ENCODE measurements around the gene ARTN.

ARTN gene

GRCh38 chr1:43975249-43975961 is 41.8 kb downstream of the ARTN start:
- peak overlapping the region; percentile 75; the same call in 1 of the 2 replicates for H3K9ac ChIP-seq
- no peaks in the 10 kb centered on the region for H3K27me3 ChIP-seq (ENCODE audit: insufficient read depth, low read depth)
- H2AFZ ChIP-seq (ENCODE audit: low read depth): 0 out of 2 replicates have a peak overlapping the region, but pooled peaks have one; percentile 74
- H4K20me1 ChIP-seq (ENCODE audit: insufficient read depth): no peaks in the 10 kb centered on the region
- peaks cover 46% of the 10 kb centered on the region for H3K4me1 ChIP-seq (ENCODE audit: low read depth, poor library complexity, severe bottlenecking)
- H3K36me3 ChIP-seq (ENCODE audit: insufficient read depth): no peaks in the 10 kb centered on the region
- peaks cover 50% of the 10 kb centered on the region for H3K79me2 ChIP-seq (ENCODE audit: insufficient read depth, low read depth)
- H3K27ac ChIP-seq: peak overlapping the region; percentile 63
- no peak overlapping the region for H3K4me3 ChIP-seq (IDR thresholded peaks at IDR 0.05; ENCODE audit: insufficient read depth, low read depth, low read length)
- peak overlapping the region; percentile 97 for H3K4me2 ChIP-seq
- TF ChIP-seq CTCF (conservative IDR thresholded peaks at IDR 0.05; ENCODE audit: low read depth, low read length): no peak

- Histone ChIP-seq H3K4me2 (peak overlapping the region; percentile 97), H3K27me3 (ENCODE audit: insufficient read depth, low read depth) (no peaks in the 10 kb centered on the region), H3K4me3 (IDR thresholded peaks at IDR 0.05; ENCODE audit: insufficient read depth, low read depth, low read length) (no peak overlapping the region), H3K79me2 (ENCODE audit: insufficient read depth, low read depth) (peaks cover 49% of the 10 kb centered on the region), H3K27ac (no peak overlapping the region), H4K20me1 (ENCODE audit: insufficient read depth) (no peaks in the 10 kb centered on the region), H3K36me3 (ENCODE audit: insufficient read depth) (no peaks in the 10 kb centered on the region), H3K9ac (peak overlapping the region; percentile 75; the same call in 1 of the 2 replicates), H2AFZ (ENCODE audit: low read depth) (no peak overlapping the region), H3K4me1 (ENCODE audit: low read depth, poor library complexity, severe bottlenecking) (peaks cover 45% of the 10 kb centered on the region)
- no peak; the same call in 1 of the 2 replicates for TF ChIP-seq CTCF (conservative IDR thresholded peaks at IDR 0.05; ENCODE audit: low read depth, low read length)
These were observed 42.4 kb downstream of the ARTN start for GRCh38 chr1:43976045-43976444.

- TF ChIP-seq CTCF (conservative IDR thresholded peaks at IDR 0.05; ENCODE audit: low read depth, low read length): no peak
- no peak overlapping the region for H3K4me3 ChIP-seq (IDR thresholded peaks at IDR 0.05; ENCODE audit: insufficient read depth, low read depth, low read length)
These were observed 43.3 kb downstream of the ARTN start for GRCh38 chr1:43976890-43977289.

DNA sequence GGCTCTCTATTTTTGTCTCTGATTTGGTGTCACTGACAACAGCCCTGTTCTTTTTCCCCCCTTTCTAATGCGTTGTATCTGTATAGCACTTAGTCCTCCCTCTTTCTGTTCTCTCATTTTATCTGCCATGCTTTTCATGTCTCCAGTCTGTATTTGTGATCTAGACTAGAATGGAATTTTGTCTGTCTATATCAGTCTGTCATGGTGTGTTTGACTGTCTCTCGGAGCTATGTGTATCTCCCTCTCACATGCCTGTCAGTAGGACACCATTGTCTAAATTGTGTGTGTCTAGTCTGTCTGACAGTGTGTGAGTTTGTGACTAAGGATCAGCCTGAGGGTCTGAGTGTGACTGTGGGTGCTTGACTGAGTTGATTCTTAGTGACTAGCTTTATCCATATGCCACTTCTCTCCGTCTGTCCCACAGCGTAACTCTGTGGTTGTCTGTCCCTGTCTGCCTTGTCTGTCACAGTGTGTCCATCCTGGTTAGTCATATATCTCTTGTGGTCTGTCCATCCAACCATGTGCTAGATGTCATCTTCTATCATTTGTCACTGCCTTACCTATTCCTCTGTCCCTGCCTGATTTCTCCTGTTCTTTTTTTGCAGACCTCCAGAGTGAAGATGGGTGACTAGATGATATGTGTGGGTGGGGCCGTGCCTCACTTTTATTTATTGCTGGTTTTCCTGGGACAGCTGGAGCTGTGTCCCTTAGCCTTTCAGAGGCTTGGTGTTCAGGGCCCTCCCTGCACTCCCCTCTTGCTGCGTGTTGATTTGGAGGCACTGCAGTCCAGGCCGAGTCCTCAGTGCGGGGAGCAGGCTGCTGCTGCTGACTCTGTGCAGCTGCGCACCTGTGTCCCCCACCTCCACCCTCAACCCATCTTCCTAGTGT is 44.0 kb downstream of the ARTN start:
- Histone ChIP-seq H3K9ac (no peak overlapping the region), H3K4me3 (IDR thresholded peaks at IDR 0.05; ENCODE audit: insufficient read depth, low read depth, low read length) (no peak overlapping the region), H3K36me3 (ENCODE audit: insufficient read depth) (no peaks in the 10 kb centered on the region), H3K27ac (no peak overlapping the region), H3K79me2 (ENCODE audit: insufficient read depth, low read depth) (peaks cover 44% of the 10 kb centered on the region), H3K4me2 (peak overlapping the region; percentile 95; the same call in 1 of the 2 replicates), H3K27me3 (ENCODE audit: insufficient read depth, low read depth) (no peaks in the 10 kb centered on the region), H2AFZ (ENCODE audit: low read depth) (no peak overlapping the region), H3K4me1 (ENCODE audit: low read depth, poor library complexity, severe bottlenecking) (peaks cover 43% of the 10 kb centered on the region), H4K20me1 (ENCODE audit: insufficient read depth) (no peaks in the 10 kb centered on the region)
- no peak for TF ChIP-seq CTCF (conservative IDR thresholded peaks at IDR 0.05; ENCODE audit: low read depth, low read length)

More at GRCh38 chr1:43976890-43977289, 43.3 kb downstream of the ARTN start:
- Histone ChIP-seq H3K27ac (no peak overlapping the region), H3K36me3 (ENCODE audit: insufficient read depth) (no peaks in the 10 kb centered on the region), H4K20me1 (ENCODE audit: insufficient read depth) (no peaks in the 10 kb centered on the region), H3K9ac (no peak overlapping the region), H3K4me1 (ENCODE audit: low read depth, poor library complexity, severe bottlenecking) (peaks cover 43% of the 10 kb centered on the region), H3K27me3 (ENCODE audit: insufficient read depth, low read depth) (no peaks in the 10 kb centered on the region), H3K4me2 (peak overlapping the region; percentile 97; the same call in 1 of the 2 replicates), H2AFZ (ENCODE audit: low read depth) (no peak overlapping the region), H3K79me2 (ENCODE audit: insufficient read depth, low read depth) (peaks cover 44% of the 10 kb centered on the region)
